ELR (cell line): Measurements from ENCODE around the gene TMED9.
"Not testable (repeated sequence)": the region's sequence is repeated elsewhere in the genome, so short reads cannot be mapped to it uniquely, and the experiment has no call there.

Experiments
- DNase-seq: peaks from one replicate; pipeline ENCODE4 v3.0.0-alpha.2; 2015; ENCODE audit warnings: low read depth

The TMED9 gene

GRCh38 chr5:177592010-177592834 is at the start of gene TMED9:
TSS of gene TMED9 (plus strand) at chr5:177592203. CDS start at chr5:177592215, 12 bp downstream.
- peak; percentile 84 for DNase-seq

GRCh38 chr5:177542816-177543465 is 49.1 kb upstream of the TMED9 start:
- DNase-seq = no peak

- DNase-seq = peak; percentile 60
These were observed 46.3 kb upstream of the TMED9 start for GRCh38 chr5:177545487-177546257.

- peak; percentile 99 for DNase-seq
These were observed 45.7 kb upstream of the TMED9 start for GRCh38 chr5:177546258-177546741.

GRCh38 chr5:177547736-177548135 is 44.3 kb upstream of the TMED9 start:
- no peak for DNase-seq

GRCh38 chr5:177548495-177548894 is 43.5 kb upstream of the TMED9 start:
- no peak for DNase-seq

DNA sequence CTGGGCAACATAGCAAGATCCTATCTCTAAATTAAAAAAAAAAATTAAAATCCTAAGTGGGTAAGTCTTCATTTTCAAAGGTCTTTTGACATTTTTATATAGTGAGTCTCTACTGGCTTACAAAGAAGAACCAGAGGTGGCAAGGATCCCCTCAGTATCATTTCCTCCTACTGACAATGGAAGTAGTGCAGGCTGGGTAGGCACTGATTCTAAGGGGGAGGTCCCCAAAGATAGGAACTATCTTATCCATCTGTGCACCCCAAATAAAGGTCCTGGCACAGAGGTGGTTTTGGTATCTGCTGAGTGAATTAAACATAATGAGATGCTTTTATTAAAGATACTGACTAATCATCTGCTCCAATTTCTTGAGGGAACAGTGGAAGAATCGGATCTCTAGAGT is 41.9 kb upstream of the TMED9 start:
- no peak for DNase-seq

DNA sequence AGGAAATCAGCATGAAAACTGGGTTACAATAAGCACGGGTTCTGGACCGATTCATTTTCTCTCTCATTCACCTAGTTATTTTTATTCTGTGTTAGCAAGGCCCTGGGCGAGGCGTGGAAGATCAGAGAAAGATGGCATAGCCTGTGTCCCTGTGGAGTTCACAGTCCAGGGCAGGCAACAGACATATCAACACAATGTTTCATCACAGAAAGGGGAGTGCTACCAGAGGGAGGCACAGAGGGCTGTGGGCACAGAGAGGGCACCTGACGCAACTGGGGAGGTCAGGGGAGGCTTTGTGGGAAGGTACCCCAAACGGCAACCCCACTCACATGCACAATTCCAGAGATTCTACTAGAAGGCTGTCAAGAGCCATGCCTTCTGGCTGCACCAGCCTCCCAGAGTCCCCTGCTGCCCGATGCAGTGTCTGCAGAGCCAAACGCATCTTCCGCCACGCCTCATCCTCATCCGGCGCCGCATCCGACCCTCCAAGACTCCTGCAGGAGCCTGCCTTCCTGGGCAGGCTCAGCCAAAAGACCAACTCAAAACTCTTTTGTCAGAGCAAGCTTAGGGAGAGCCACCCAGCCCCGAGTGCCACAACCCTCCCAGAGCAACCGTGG is 39.1 kb upstream of the TMED9 start:
- peak; percentile 58 for DNase-seq

DNA sequence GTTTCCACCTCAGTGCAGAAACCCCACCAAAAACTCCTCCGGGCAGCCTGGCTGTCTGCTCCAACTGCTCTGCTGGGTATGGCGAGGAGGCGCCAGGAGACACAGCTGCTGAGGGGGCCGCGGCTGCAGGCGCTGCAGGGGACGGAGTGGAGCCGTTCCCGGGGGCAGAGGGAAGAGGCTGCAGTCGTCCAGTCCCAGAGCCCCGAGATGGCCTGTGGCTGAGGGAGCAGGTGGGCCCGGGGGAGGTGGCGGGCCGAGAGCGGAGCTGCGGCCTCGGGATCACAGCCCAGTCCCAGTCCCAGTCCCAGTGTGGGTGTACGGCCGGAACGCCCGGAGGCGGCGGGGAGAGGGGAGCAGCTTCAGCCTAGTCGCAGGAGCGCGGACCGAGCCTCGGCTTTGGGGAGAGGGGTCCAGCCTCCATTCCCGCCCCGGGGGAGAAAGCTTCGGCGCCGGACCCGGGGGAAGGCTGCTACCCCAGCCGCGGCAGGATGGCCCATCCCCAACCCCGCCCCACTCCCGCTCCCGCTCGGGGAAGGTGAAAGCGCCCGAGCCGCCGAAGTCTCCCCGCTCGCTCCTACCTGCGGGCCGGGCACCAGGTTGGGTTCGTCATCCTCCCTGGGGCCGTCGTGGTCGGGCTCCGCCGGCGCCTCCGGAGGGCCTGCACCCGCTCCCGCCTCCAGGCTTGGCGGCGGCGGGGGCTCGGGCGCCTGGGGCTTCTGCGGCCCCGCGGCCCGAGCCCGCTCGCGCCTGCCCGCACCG is 38.2 kb upstream of the TMED9 start:
- peak; percentile 41 for DNase-seq

DNA sequence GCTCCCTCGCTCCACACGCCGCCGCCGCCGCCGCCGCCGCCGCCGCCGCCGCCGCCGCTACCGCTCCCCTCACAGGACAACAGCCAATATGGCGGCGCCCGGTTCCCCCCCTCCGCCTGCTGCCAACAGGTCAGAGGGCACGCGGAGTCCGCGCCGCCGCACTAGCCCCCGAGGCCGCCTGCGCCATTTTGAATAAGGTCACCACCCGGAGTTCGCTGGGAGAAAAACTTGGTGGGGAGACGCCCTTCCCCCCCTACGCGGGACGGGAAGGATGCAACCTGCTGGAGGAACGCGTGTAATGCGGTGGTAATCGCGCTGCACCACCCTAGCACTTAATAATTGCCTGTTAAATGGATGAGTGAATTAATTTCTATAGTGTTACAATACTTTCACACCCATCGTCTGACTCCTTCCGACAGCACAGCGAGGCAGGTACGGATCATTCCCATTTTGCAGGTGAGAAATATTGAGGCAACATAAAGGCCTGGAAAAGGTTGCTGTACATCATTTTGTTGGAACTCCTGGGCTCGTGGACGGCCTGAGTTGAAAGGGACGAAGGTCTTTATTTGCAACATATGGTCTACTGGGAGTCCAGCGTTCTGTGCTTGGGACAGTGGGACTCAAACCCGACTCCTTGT is 37.4 kb upstream of the TMED9 start, which contains the start of gene FAM193B:
FAM193B (minus strand) TSS at position 90 of the 638 bp plus-strand sequence. CDS start 105 bp downstream, outside the sequence.
- peak; percentile 94 for DNase-seq

DNA sequence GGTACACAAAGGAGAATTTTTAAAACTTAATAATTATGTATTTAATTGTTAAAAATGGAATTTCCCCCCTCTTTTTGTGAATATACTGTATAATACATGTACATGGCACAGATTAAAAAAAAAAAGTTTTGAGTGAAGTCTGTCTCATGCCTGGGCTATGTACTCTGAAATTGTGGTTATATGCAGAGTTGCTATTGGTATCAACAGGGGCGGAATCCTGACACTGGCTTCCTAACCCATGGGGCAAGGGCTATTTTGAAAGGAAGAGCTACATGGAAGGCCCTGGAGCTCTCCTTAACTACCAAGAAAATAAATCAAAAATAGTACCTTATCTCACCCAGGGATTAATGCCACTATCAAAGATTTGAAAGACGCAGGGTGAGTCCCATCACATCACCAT is 36.8 kb upstream of the TMED9 start:
- no peak for DNase-seq

GRCh38 chr5:177555665-177556064 is 36.3 kb upstream of the TMED9 start:
- no peak for DNase-seq

DNA sequence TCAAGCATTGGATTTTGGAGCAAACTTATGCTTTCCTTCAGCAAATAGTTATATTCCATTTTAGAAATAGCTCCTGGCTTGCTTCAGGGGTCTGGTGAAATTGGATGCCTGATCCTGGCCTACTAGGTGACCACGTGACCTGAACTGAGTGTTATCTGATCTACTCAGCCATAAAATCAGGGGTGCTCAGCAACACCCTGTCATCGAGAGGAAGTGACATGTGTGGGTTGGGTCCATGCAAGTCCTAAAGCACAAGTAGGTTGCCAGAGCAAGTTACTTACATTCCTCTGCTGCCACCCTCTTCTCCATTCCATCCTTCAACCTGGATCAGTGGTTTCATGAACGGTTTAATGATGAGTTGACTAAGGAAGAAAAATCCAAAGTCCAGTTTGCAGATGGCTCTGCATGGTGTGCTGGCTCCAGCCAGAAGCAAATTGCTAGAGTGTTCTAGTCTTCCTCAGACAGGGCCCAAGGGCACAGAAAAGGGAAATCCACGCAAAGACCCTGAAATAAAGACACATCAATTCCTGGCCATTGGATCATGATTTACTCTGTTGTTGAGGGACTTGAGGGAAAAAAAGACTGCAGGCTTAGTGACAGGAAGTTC is 34.9 kb upstream of the TMED9 start:
- DNase-seq = peak; percentile 44

GRCh38 chr5:177557796-177558195 is 34.2 kb upstream of the TMED9 start:
- DNase-seq = no peak

DNA sequence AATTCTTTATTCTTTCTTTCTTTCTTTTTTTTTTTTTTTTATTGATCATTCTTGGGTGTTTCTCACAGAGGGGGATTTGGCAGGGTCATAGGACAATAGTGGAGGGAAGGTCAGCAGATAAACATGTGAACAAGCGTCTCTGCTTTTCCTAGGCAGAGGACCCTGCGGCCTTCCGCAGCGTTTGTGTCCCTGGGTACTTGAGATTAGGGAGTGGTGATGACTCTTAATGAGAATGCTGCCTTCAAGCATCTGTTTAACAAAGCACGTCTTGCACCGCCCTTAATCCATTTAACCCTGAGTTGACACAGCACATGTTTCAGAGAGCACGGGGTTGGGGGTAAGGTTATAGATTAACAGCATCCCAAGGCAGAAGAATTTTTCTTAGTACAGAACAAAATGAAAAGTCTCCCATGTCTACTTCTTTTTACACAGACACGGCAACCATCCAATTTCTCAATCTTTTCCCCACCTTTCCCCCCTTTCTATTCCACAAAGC is 32.5 kb upstream of the TMED9 start:
- DNase-seq = not testable (repeated sequence)

- DNase-seq = no peak
These were observed 27.0 kb upstream of the TMED9 start for GRCh38 chr5:177565046-177565445.

DNA sequence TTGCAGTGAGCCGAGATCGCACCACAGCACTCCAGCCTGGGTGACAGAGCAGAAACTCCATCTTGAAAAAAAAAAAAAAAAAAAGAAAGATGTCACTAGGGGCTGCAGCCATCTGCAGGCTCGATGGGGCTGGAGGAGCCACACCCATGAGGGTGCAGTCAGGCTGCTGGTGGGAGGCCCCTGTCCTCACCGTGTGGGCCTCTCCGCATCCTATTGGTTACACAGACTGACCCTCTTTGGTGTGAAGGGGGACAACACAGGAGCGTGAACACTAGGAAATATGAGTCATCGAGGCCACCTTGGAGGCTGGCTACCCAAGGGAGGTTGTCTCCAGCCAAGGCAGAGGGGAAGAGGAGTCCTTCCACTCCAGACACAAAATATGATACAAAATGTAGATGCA is 23.7 kb upstream of the TMED9 start:
- DNase-seq = no peak

GRCh38 chr5:177569894-177570293 is 22.1 kb upstream of the TMED9 start:
- DNase-seq = no peak

- no peak for DNase-seq
These were observed 16.5 kb upstream of the TMED9 start for GRCh38 chr5:177575488-177575887.

DNA sequence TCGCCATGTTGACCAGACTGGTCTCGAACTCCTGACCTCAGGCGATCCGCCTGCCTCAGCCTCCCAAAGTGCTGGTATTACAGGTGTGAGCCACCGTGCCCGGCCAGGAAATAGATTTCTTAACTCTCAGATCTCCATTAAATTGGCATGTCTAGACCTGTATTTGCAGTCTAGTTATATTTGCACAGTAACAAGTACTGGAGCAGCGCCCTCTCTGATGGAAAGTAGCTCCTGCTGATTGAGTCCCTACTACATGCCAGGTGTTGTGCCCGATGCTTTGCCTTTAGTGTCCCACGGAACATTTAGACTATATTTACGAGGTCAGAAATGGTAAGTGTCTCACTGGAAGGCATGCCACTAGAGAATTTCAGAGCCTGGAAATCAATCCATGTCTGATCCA is 15.8 kb upstream of the TMED9 start:
- DNase-seq = no peak
